H7 (cell line): ENCODE data around the gene FAM20A. TPM values are rescaled to one million over a fixed set of nuclear protein-coding genes. Genes with fewer than 3 reads are reported as not detected.

Experiments
- DNase-seq: peaks from one replicate; pipeline ENCODE4 v3.0.0; 2012
- H3K27me3 ChIP-seq: 2 replicates; pipeline ENCODE4 v1.6.0; 2011; ENCODE audit warnings: mild to moderate bottlenecking, low read length; ENCODE audit not compliant: control insufficient read depth, insufficient read depth
- H3K36me3 ChIP-seq: replicated peaks from 2 replicates; pipeline ENCODE4 v1.5.1; 2011; ENCODE audit warnings: low read length; ENCODE audit not compliant: control insufficient read depth, insufficient read depth
- H3K4me3 ChIP-seq: 2 replicates; pipeline ENCODE4 v1.5.1; 2011; ENCODE audit warnings: low read depth, mild to moderate bottlenecking, control low read depth, low read length, moderate library complexity; ENCODE audit not compliant: insufficient read depth
- total RNA-seq: library from RNA; depleted of rRNA; stranded (reverse); fragments of >200 nt; shearing (Covaris generic); gene quantifications from 2 replicates; pipeline ENCODE4 v1.2.3, GENCODE V29; 2014

Gene FAM20A
- total RNA-seq, 1 experiment from 2014 or later = 20.5 TPM

- no peaks in the 10 kb centered on the region for H3K27me3 ChIP-seq
- no peak for DNase-seq
- no peaks in the 10 kb centered on the region for H3K36me3 ChIP-seq
- H3K4me3 ChIP-seq = no peak overlapping the region
Observed at GRCh38 chr17:68573338-68573737, 27.8 kb downstream of the FAM20A start.

GRCh38 chr17:68572138-68572842 is 28.9 kb downstream of the FAM20A start:
- H3K36me3 ChIP-seq = no peaks in the 10 kb centered on the region
- no peak for DNase-seq

GRCh38 chr17:68570526-68570925 is 30.6 kb downstream of the FAM20A start:
- no peak overlapping the region for H3K4me3 ChIP-seq
- no peaks in the 10 kb centered on the region for H3K27me3 ChIP-seq
- no peak for DNase-seq
- H3K36me3 ChIP-seq = no peaks in the 10 kb centered on the region

More at GRCh38 chr17:68572138-68572842, 28.9 kb downstream of the FAM20A start:
- H3K27me3 ChIP-seq = no peaks in the 10 kb centered on the region
- H3K4me3 ChIP-seq = no peak overlapping the region

GRCh38 chr17:68569346-68569745 is 31.8 kb downstream of the FAM20A start:
- no peak overlapping the region for H3K4me3 ChIP-seq
- no peaks in the 10 kb centered on the region for H3K36me3 ChIP-seq
- DNase-seq = no peak
- H3K27me3 ChIP-seq = no peaks in the 10 kb centered on the region

GRCh38 chr17:68568581-68568980 is 32.6 kb downstream of the FAM20A start:
- Histone ChIP-seq H3K4me3 (no peak overlapping the region), H3K27me3 (no peaks in the 10 kb centered on the region), H3K36me3 (no peaks in the 10 kb centered on the region)
- no peak for DNase-seq

GRCh38 chr17:68567581-68567980 is 33.6 kb downstream of the FAM20A start:
- DNase-seq = no peak
- H3K36me3 ChIP-seq = no peaks in the 10 kb centered on the region
- no peak overlapping the region for H3K4me3 ChIP-seq
- no peaks in the 10 kb centered on the region for H3K27me3 ChIP-seq

- no peak overlapping the region for H3K4me3 ChIP-seq
- DNase-seq = no peak
- H3K36me3 ChIP-seq = no peaks in the 10 kb centered on the region
- H3K27me3 ChIP-seq = no peaks in the 10 kb centered on the region
Observed at GRCh38 chr17:68567035-68567434, 34.1 kb downstream of the FAM20A start.

GRCh38 chr17:68566442-68566738 is 34.8 kb downstream of the FAM20A start:
- H3K36me3 ChIP-seq = no peaks in the 10 kb centered on the region
- no peaks in the 10 kb centered on the region for H3K27me3 ChIP-seq
- DNase-seq = no peak
- no peak overlapping the region for H3K4me3 ChIP-seq

- DNase-seq = no peak
- Histone ChIP-seq H3K27me3 (no peaks in the 10 kb centered on the region), H3K36me3 (no peaks in the 10 kb centered on the region), H3K4me3 (no peak overlapping the region)
Observed at GRCh38 chr17:68565661-68566441, 35.3 kb downstream of the FAM20A start.

- Histone ChIP-seq H3K4me3 (no peak overlapping the region), H3K27me3 (no peaks in the 10 kb centered on the region), H3K36me3 (no peaks in the 10 kb centered on the region)
- no peak for DNase-seq
Observed at GRCh38 chr17:68564415-68565111, 36.6 kb downstream of the FAM20A start.

GRCh38 chr17:68562736-68563135 is 38.4 kb downstream of the FAM20A start:
- DNase-seq = no peak
- H3K27me3 ChIP-seq = no peaks in the 10 kb centered on the region
- H3K4me3 ChIP-seq = no peak overlapping the region
- no peaks in the 10 kb centered on the region; the same call in 1 of the 2 replicates for H3K36me3 ChIP-seq

- no peak for DNase-seq
- no peaks in the 10 kb centered on the region for H3K27me3 ChIP-seq
- no peaks in the 10 kb centered on the region; the same call in 1 of the 2 replicates for H3K36me3 ChIP-seq
- no peak overlapping the region for H3K4me3 ChIP-seq
Observed at GRCh38 chr17:68560966-68561720, 40.0 kb downstream of the FAM20A start.

- H3K36me3 ChIP-seq = no peaks in the 10 kb centered on the region; the same call in 1 of the 2 replicates
- no peaks in the 10 kb centered on the region for H3K27me3 ChIP-seq
- DNase-seq = no peak
Observed at GRCh38 chr17:68559316-68559715, 41.9 kb downstream of the FAM20A start.

GRCh38 chr17:68556551-68556950 is 44.6 kb downstream of the FAM20A start:
- H3K27me3 ChIP-seq = no peaks in the 10 kb centered on the region
- no peak overlapping the region for H3K4me3 ChIP-seq
- H3K36me3 ChIP-seq = no peaks in the 10 kb centered on the region; the same call in 1 of the 2 replicates
- DNase-seq = no peak

More at GRCh38 chr17:68559316-68559715, 41.9 kb downstream of the FAM20A start:
- no peak overlapping the region for H3K4me3 ChIP-seq
